ENCODE results near the gene PIAS1. TPM values are rescaled to one million over a fixed set of nuclear protein-coding genes. Genes with fewer than 3 reads are reported as not detected.
"Not testable (repeated sequence)": the region's sequence is repeated elsewhere in the genome, so short reads cannot be mapped to it uniquely, and the experiment has no call there.

The PIAS1 gene
- total RNA-seq, 1 donor from 2014 or later: 56.3 TPM

- no peak for TF ChIP-seq CTCF (IDR thresholded peaks at IDR 0.05)
- no peaks in the 10 kb centered on the region for H3K27me3 Mint-ChIP-seq
- ATAC-seq (ENCODE audit: low read depth) (no peak), DNase-seq (no peak)
- no peaks in the 10 kb centered on the region for H3K9me3 Mint-ChIP-seq
- ChIA-PET POLR2A (no interaction called here), CTCF (no interaction called here)
- peaks cover 9% of the 10 kb centered on the region for H3K36me3 Mint-ChIP-seq (ENCODE audit: low read depth)
- H3K4me1 Mint-ChIP-seq: peaks cover 6% of the 10 kb centered on the region
- H3K4me3 Mint-ChIP-seq: no peak overlapping the region
- H3K27ac Mint-ChIP-seq: no peak overlapping the region
- intact Hi-C loops (cut with micrococcal nuclease): no loop called here
These were observed 143.7 kb downstream of the PIAS1 start for GRCh38 chr15:68197661-68198437.

DNA sequence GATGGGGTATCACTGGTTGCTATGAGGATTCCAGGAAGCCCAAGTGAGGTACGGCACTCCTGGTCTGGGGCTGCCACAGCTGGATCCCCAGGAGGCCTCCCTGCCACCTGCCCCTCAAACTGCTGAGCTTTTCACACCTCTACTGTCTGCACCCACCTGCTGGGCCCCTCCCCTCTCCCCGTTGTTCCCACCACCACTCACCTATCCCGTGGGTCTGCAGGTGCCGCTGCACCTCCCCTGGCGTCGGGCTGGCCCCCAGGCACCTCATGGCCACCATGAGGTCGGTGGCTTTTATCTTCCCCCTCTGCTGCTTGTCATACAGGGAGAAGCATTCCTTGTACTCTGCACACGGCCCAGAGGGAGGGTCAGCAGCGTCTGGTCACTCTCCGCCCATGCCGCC, 145.2 kb downstream of the PIAS1 start:
- no peak for ATAC-seq (ENCODE audit: low read depth)
- Mint-ChIP-seq H3K36me3 (ENCODE audit: low read depth) (peaks cover 2% of the 10 kb centered on the region), H3K4me3 (no peak overlapping the region), H3K27ac (no peak overlapping the region), H3K27me3 (no peaks in the 10 kb centered on the region), H3K9me3 (no peaks in the 10 kb centered on the region), H3K4me1 (peaks cover 6% of the 10 kb centered on the region)
- intact Hi-C loops (cut with micrococcal nuclease): no loop called here
- POLR2A ChIA-PET: interaction anchor here (0.5 kb wide), 1 partner anchor 358 kb away, joined by 3 read pairs; no protein-coding TSS in a partner anchor
- DNase-seq: no peak
- CTCF ChIA-PET: no interaction called here
- no peak for TF ChIP-seq CTCF (IDR thresholded peaks at IDR 0.05)

DNA sequence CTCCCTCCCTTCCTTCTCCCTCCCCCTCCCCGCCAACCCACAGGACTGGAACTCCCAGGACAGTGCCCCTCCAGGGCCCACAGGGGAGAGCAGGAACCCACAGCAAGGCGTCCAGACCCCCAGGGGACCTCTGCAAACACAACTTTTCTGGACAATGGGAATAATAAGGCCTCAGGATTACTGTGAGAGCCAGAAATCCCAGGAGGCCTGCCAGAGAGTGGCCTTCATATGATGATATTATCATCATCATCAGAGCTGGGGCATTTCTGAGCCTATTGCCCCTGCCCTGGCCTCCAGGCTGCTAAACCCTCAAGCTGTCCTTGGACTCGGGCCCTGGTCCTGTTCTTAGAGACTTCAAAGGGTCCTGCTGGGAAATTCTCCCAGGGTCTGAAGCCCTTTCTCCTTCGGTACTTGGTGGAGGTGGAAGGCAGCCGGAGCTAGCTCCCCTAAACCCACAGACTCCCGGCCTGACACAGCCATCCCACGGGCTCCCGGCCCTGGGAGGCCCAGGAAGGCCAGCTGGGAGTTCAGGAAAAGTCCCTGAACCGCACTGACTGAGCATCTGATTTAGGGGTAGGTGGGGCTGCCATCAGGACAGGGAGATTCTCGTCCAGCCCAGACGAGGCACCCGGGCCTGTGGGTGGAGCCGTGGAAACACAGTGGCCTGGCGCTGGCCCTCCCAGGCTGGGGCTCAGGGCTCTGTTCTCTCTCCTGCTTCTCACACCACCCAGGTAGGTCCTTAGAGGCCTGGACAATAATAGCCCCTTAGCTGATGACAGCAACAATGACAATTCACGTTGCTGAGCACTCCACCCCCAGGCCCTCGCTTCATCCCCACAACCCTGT, 146.1 kb downstream of the PIAS1 start:
- Mint-ChIP-seq H3K36me3 (ENCODE audit: low read depth) (no peaks in the 10 kb centered on the region), H3K27ac (no peak overlapping the region), H3K27me3 (no peaks in the 10 kb centered on the region), H3K4me1 (peaks cover 6% of the 10 kb centered on the region), H3K4me3 (no peak overlapping the region), H3K9me3 (no peaks in the 10 kb centered on the region)
- POLR2A ChIA-PET: no interaction called here
- TF ChIP-seq CTCF (IDR thresholded peaks at IDR 0.05): no peak
- intact Hi-C loops (cut with micrococcal nuclease): no loop called here
- DNase-seq (no peak), ATAC-seq (ENCODE audit: low read depth) (no peak)
- CTCF ChIA-PET: no interaction called here

- ATAC-seq (ENCODE audit: low read depth) (no peak), DNase-seq (no peak)
- TF ChIP-seq CTCF (IDR thresholded peaks at IDR 0.05): no peak
- no peak overlapping the region for H3K27ac Mint-ChIP-seq
- H3K36me3 Mint-ChIP-seq (ENCODE audit: low read depth): no peaks in the 10 kb centered on the region
- no peaks in the 10 kb centered on the region for H3K9me3 Mint-ChIP-seq
- H3K4me3 Mint-ChIP-seq: no peak overlapping the region
- CTCF ChIA-PET: no interaction called here
- peaks cover 9% of the 10 kb centered on the region for H3K4me1 Mint-ChIP-seq
- intact Hi-C loops (cut with micrococcal nuclease): no loop called here
- POLR2A ChIA-PET: no interaction called here
- no peaks in the 10 kb centered on the region for H3K27me3 Mint-ChIP-seq
These were observed 147.2 kb downstream of the PIAS1 start for GRCh38 chr15:68201153-68201878.

GRCh38 chr15:68201879-68202261, 147.8 kb downstream of the PIAS1 start:
- ChIA-PET POLR2A (no interaction called here), CTCF (no interaction called here)
- H3K4me1 Mint-ChIP-seq: peaks cover 8% of the 10 kb centered on the region
- no peak for ATAC-seq (ENCODE audit: low read depth)
- intact Hi-C loops (cut with micrococcal nuclease): no loop called here
- no peak overlapping the region for H3K4me3 Mint-ChIP-seq
- H3K27me3 Mint-ChIP-seq: no peaks in the 10 kb centered on the region
- TF ChIP-seq CTCF (IDR thresholded peaks at IDR 0.05): no peak
- no peak for DNase-seq
- no peaks in the 10 kb centered on the region for H3K36me3 Mint-ChIP-seq (ENCODE audit: low read depth)
- H3K9me3 Mint-ChIP-seq: no peaks in the 10 kb centered on the region
- no peak overlapping the region for H3K27ac Mint-ChIP-seq

- ATAC-seq (ENCODE audit: low read depth); H3K4me3 Mint-ChIP-seq; DNase-seq; H3K36me3 Mint-ChIP-seq (ENCODE audit: low read depth); H3K9me3 Mint-ChIP-seq; H3K4me1 Mint-ChIP-seq; intact Hi-C loops (cut with micrococcal nuclease); POLR2A ChIA-PET; H3K27me3 Mint-ChIP-seq; H3K27ac Mint-ChIP-seq; CTCF ChIA-PET: not testable (repeated sequence)
These were observed 148.9 kb downstream of the PIAS1 start for GRCh38 chr15:68202994-68203393.

Data from activated B cell treated with CpG ODN at 0.5 μM for 24 hours (primary cell).